Mononuclear cell (primary cell): ENCODE data around the gene TMEM106B. TPM values are rescaled to one million over a fixed set of nuclear protein-coding genes. Genes with fewer than 3 reads are reported as not detected.
"Not testable (repeated sequence)": the region's sequence is repeated elsewhere in the genome, so short reads cannot be mapped to it uniquely, and the experiment has no call there.

Experiments
- H3K27me3 ChIP-seq: 2 replicates; pipeline ENCODE4 v1.6.0; 2011; ENCODE audit warnings: low read length, control low read depth; ENCODE audit not compliant: insufficient read depth
- H3K4me1 ChIP-seq: 2 replicates; pipeline ENCODE4 v1.5.1; 2011; ENCODE audit warnings: mild to moderate bottlenecking, low read length, control low read depth; ENCODE audit not compliant: insufficient read depth
- H3K4me3 ChIP-seq: 2 replicates; pipeline ENCODE4 v1.5.1; 2011; ENCODE audit warnings: mild to moderate bottlenecking, low read length, moderate library complexity
- H3K9me3 ChIP-seq: 2 replicates; pipeline ENCODE4 v1.5.1; 2011; ENCODE audit warnings: low read depth, mild to moderate bottlenecking, control low read depth, low read length
- total RNA-seq: library from RNA; depleted of rRNA; stranded (reverse); fragments of >200 nt; gene quantifications from one replicate; pipeline ENCODE4 v1.2.3, GENCODE V29; 2012

TMEM106B gene
- total RNA-seq: 31.2 TPM

DNA sequence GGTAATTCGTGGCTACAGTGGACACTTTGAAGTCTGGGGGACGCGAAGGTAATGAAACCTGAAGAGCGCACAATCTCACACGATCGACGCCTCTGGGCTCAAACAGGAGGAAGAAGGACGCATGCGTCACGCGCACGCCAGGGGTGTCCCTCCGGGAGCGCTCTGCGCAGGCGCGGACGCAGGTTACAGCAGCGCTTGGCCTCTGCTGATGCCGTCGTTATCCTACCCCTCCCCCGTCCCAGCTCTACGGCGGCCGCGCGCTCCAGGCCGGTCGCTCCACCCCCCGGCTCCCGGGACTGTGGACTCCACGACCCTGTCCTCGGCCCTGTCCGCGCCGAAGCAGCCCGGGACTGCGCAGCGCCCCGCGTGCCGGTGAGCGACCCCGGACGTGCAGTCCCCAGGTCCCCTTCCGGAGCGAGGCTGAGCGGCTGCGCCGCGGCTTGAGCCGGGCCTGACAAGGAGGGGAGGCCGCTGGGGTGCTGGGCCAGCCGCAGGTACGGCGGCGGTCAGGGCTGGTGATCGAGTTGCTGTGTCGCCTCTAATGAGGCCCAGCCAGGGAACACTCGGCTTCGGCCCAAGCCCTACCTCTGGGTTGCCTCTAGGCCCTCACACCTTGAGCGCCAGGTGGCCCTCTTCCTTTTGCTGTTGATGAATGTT lies at the start of gene TMEM106B:
Gene TMEM106B, plus strand, starts transcription at position 241 of the 657 bp plus-strand sequence. CDS start 3,517 bp downstream, outside the sequence.
- Histone ChIP-seq H3K4me1 (peaks cover 19% of the 10 kb centered on the region), H3K9me3 (no peaks in the 10 kb centered on the region), H3K4me3 (peak within 1 kb of the TSS; percentile 93), H3K27me3 (peaks cover 14% of the 10 kb centered on the region)

GRCh38 chr7:12162415-12163113 lies 48.5 kb upstream of the TMEM106B start:
- H3K4me1 ChIP-seq: no peaks in the 10 kb centered on the region
- H3K4me3 ChIP-seq: no peak overlapping the region
- H3K27me3 ChIP-seq: no peaks in the 10 kb centered on the region
- no peaks in the 10 kb centered on the region for H3K9me3 ChIP-seq

DNA sequence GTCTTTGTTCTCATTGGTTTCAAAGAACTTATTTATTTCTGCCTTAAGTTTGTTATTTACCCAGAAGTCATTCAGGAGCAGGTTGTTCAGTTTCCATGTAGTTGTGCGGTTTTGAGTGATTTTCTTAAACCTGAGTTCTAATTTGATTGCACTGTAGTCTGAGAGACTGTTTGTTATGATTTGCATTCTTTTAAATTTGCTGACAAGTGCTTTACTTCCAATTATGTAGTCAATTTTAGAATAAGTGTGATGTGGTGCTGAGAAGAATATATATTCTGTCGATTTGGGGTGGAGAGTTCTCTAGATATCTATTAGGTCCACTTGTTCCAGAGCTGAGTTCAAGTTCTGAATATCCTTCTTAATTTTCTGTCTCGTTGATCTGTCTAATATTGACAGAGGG lies 43.0 kb upstream of the TMEM106B start:
- not testable (repeated sequence) for H3K4me3 ChIP-seq, H3K4me1 ChIP-seq, H3K9me3 ChIP-seq, H3K27me3 ChIP-seq

DNA sequence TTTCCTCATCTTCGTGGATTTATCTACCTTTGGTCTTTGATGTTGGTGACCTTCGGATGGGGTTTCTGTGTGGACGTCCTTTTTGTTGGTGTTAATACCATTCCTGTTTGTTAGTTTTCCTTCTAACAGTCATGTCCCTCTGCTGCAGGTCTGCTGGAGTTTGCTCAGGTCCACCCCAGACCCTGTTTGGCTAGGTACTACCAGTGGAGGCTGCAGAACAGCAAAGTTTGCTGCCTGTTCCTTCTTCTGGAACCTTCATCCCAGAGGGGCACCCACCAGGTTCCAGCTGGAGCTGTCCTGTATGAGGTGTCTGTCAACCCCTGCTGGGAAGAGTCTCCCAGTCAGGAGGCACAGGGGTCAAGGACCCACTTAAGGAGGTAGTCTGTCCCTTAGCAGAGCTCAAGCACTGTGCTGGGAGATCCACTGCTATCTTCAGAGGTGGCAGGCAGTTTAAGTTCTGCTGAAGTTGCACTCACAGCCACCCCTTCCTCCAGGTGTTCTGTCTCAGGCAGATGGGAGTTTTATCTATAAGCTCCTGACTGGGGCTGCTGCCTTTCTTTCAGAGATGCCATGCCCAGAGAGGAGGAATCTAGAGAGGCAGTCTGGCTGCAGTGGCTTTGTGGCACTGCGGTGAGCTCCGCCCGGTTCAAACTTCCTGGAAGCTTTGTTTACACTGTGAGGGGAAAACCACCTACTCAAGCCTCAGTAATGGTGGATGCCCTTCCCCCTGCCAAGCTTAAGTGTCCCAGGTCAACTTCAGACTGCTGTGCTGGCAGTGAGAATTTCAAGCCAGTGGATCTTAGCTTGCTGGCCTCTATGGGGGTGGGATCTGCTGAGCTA lies 40.9 kb upstream of the TMEM106B start:
- not testable (repeated sequence) for H3K4me3 ChIP-seq, H3K27me3 ChIP-seq, H3K4me1 ChIP-seq, H3K9me3 ChIP-seq

- Histone ChIP-seq H3K9me3 (no peaks in the 10 kb centered on the region), H3K4me1 (peaks cover 9% of the 10 kb centered on the region), H3K4me3 (no peak overlapping the region), H3K27me3 (peaks cover 4% of the 10 kb centered on the region)
These were observed 37.4 kb upstream of the TMEM106B start for GRCh38 chr7:12173671-12174070.

DNA sequence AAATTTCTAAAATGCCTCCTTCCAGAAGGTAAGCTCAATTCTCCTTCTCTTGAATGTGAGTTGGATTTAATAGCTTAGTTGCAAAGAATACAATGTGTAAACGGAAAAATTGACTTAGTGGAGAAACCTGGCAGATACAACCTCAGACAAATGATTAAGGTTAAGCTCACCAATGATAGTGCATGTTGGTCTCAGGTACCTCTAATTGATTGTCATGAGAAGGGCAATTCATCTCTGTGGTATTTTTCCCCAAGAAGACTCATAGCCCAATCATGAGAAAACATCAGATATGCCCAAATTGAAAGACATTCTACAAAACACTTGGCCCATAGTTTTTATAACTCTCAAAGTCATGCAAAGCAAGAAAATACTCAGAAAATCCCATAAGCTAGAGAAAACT lies 36.2 kb upstream of the TMEM106B start:
- Histone ChIP-seq H3K4me1 (peaks cover 9% of the 10 kb centered on the region), H3K9me3 (no peaks in the 10 kb centered on the region), H3K4me3 (no peak overlapping the region), H3K27me3 (peaks cover 4% of the 10 kb centered on the region)

GRCh38 chr7:12178317-12178716 lies 32.8 kb upstream of the TMEM106B start:
- H3K4me1 ChIP-seq: no peaks in the 10 kb centered on the region
- H3K4me3 ChIP-seq: no peak overlapping the region
- H3K9me3 ChIP-seq: no peaks in the 10 kb centered on the region
- H3K27me3 ChIP-seq: peaks cover 2% of the 10 kb centered on the region

GRCh38 chr7:12194426-12194825 lies 16.7 kb upstream of the TMEM106B start:
- no peaks in the 10 kb centered on the region for H3K4me1 ChIP-seq
- no peak overlapping the region for H3K4me3 ChIP-seq
- H3K9me3 ChIP-seq: no peaks in the 10 kb centered on the region
- no peaks in the 10 kb centered on the region for H3K27me3 ChIP-seq

- H3K27me3 ChIP-seq: no peaks in the 10 kb centered on the region
- no peaks in the 10 kb centered on the region for H3K4me1 ChIP-seq
- no peaks in the 10 kb centered on the region for H3K9me3 ChIP-seq
- no peak overlapping the region for H3K4me3 ChIP-seq
These were observed 14.7 kb upstream of the TMEM106B start for GRCh38 chr7:12196386-12196785.

DNA sequence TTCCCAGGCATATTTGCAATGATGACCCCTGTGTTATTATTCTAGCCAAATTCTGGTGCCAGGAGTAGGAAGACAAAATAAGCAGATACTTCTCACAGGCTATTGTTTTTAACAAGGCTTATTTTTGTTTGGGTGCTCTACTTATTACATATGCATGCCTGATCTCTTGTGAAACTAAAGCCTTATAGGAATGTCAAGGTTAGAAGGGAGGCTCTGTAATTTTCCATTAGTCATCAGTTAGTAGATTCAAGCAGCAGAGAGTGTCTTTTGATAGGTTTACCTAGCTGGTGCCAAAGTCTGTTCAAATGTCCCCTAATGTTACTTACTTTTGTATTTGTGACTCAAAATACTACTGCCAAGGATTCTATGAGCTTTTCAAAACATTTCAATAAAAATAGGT lies 11.7 kb upstream of the TMEM106B start:
- no peak overlapping the region for H3K4me3 ChIP-seq

GRCh38 chr7:12207046-12207445 lies 4.0 kb upstream of the TMEM106B start:
- H3K9me3 ChIP-seq: no peaks in the 10 kb centered on the region
- H3K4me1 ChIP-seq: peaks cover 13% of the 10 kb centered on the region
- peaks cover 14% of the 10 kb centered on the region for H3K27me3 ChIP-seq
- no peak overlapping the region for H3K4me3 ChIP-seq

More for the DNA sequence above, 11.7 kb upstream of the TMEM106B start:
- no peaks in the 10 kb centered on the region for H3K4me1 ChIP-seq
- no peaks in the 10 kb centered on the region for H3K9me3 ChIP-seq
- no peaks in the 10 kb centered on the region for H3K27me3 ChIP-seq

DNA sequence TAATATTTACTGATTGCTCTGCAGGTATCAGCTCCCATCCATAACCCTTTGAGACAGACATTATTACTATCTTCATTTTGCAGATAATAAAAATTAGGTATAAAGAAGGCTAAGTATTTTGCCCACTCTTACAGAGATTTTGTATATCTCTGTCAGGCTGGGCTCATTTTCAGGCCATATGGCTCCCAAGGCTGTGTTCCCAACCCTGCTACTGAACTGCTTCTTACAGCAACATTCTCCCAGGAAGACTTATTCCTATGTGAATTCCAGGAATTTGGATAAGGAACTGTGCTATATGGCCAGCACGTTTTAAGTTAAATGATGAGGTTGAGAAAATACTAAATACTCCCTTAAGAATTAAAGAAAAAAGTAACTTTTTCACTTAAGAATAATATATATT lies 1.9 kb upstream of the TMEM106B start:
- H3K27me3 ChIP-seq: peaks cover 14% of the 10 kb centered on the region
- H3K9me3 ChIP-seq: no peaks in the 10 kb centered on the region
- H3K4me3 ChIP-seq: no peak overlapping the region
- H3K4me1 ChIP-seq: peaks cover 19% of the 10 kb centered on the region

- Histone ChIP-seq H3K4me3 (peak overlapping the region; percentile 93), H3K27me3 (peaks cover 14% of the 10 kb centered on the region), H3K4me1 (peaks cover 19% of the 10 kb centered on the region), H3K9me3 (no peaks in the 10 kb centered on the region)
These were observed 678 bp upstream of the TMEM106B start for GRCh38 chr7:12210179-12211053.

GRCh38 chr7:12211711-12212485 lies 804 bp downstream of the TMEM106B start:
- peak overlapping the region; percentile 93 for H3K4me3 ChIP-seq
- no peaks in the 10 kb centered on the region for H3K9me3 ChIP-seq
- peaks cover 14% of the 10 kb centered on the region for H3K27me3 ChIP-seq
- H3K4me1 ChIP-seq: peaks cover 19% of the 10 kb centered on the region
